ENCODE data around the gene SWT1.

DNA sequence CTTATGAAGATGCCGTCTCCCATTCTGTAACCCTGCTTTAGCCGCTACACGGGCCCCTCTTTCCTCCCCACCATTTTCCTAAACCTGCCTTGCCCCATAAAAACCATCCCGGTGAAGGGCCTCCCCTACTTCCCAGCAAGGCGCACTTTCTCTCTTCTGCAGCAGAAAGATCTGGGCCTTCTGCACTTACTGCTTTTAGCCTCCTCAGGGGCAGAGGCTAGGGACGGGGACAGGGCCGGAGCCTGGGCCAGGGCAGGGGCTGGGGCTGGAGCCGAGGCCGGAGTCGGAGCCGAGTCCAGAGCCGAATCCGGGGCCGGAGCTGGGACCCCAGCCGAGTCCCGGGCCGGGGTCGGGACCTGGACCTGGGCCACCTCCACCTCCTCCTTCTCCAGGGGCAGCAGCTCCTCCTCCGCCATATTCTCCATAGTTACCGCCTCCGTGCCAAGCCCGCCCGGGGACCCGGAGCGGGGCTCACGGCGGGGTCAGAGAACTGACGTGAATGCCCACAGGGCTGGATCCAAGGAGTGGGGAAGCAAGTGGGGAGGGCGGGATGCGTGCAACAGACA is 596 bp upstream of the SWT1 start:
- TF ChIP-seq, protein P1, sequence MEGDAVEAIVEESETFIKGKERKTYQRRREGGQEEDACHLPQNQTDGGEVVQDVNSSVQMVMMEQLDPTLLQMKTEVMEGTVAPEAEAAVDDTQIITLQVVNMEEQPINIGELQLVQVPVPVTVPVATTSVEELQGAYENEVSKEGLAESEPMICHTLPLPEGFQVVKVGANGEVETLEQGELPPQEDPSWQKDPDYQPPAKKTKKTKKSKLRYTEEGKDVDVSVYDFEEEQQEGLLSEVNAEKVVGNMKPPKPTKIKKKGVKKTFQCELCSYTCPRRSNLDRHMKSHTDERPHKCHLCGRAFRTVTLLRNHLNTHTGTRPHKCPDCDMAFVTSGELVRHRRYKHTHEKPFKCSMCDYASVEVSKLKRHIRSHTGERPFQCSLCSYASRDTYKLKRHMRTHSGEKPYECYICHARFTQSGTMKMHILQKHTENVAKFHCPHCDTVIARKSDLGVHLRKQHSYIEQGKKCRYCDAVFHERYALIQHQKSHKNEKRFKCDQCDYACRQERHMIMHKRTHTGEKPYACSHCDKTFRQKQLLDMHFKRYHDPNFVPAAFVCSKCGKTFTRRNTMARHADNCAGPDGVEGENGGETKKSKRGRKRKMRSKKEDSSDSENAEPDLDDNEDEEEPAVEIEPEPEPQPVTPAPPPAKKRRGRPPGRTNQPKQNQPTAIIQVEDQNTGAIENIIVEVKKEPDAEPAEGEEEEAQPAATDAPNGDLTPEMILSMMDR (IDR thresholded peaks at IDR 0.05) = no peak
- TF ChIP-seq RAD21 (IDR thresholded peaks at IDR 0.05; ENCODE audit: low read length) = no peak
- TF ChIP-seq, protein P2, sequence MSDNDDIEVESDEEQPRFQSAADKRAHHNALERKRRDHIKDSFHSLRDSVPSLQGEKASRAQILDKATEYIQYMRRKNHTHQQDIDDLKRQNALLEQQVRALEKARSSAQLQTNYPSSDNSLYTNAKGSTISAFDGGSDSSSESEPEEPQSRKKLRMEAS (IDR thresholded peaks at IDR 0.05; ENCODE audit: low read depth) = no peak
